ENCODE results near the gene NSL1.
"Not testable (repeated sequence)": the region's sequence is repeated elsewhere in the genome, so short reads cannot be mapped to it uniquely, and the experiment has no call there.

NSL1 gene

GRCh38 chr1:212743901-212744475 lies 47.6 kb downstream of the NSL1 start:
- no peak for TF ChIP-seq CTCF (IDR thresholded peaks at IDR 0.05; ENCODE audit: extremely low read depth, missing control alignments)
- no peak for DNase-seq (ENCODE audit: low spot score)

- TF ChIP-seq CTCF (IDR thresholded peaks at IDR 0.05; ENCODE audit: extremely low read depth, missing control alignments): no peak
- no peak for DNase-seq (ENCODE audit: low spot score)
These were observed 53.2 kb downstream of the NSL1 start for GRCh38 chr1:212738330-212738729.

GRCh38 chr1:212737559-212737958 lies 54.0 kb downstream of the NSL1 start:
- DNase-seq (ENCODE audit: low spot score): no peak
- no peak for TF ChIP-seq CTCF (IDR thresholded peaks at IDR 0.05; ENCODE audit: extremely low read depth, missing control alignments)

GRCh38 chr1:212733109-212733508 lies 58.5 kb downstream of the NSL1 start:
- no peak for DNase-seq (ENCODE audit: low spot score)
- no peak for TF ChIP-seq CTCF (IDR thresholded peaks at IDR 0.05; ENCODE audit: extremely low read depth, missing control alignments)

GRCh38 chr1:212731630-212732029 lies 59.9 kb downstream of the NSL1 start:
- no peak for DNase-seq (ENCODE audit: low spot score)
- TF ChIP-seq CTCF (IDR thresholded peaks at IDR 0.05; ENCODE audit: extremely low read depth, missing control alignments): no peak

- no peak for DNase-seq (ENCODE audit: low spot score)
- no peak for TF ChIP-seq CTCF (IDR thresholded peaks at IDR 0.05; ENCODE audit: extremely low read depth, missing control alignments)
These were observed 63.0 kb downstream of the NSL1 start for GRCh38 chr1:212728606-212729005.

GRCh38 chr1:212727386-212728181 lies 64.0 kb downstream of the NSL1 start:
- DNase-seq (ENCODE audit: low spot score): no peak
- no peak for TF ChIP-seq CTCF (IDR thresholded peaks at IDR 0.05; ENCODE audit: extremely low read depth, missing control alignments)

GRCh38 chr1:212724679-212725078 lies 66.9 kb downstream of the NSL1 start:
- not testable (repeated sequence) for DNase-seq (ENCODE audit: low spot score)

Data from GM20000 (cell line).